CD14-positive monocyte (primary cell): ENCODE data around the gene KCNQ1. TPM values are rescaled to one million over a fixed set of nuclear protein-coding genes. Genes with fewer than 3 reads are reported as not detected.

Experiments
- DNase-seq, 3 donors: peaks; one replicate each; pipeline ENCODE4 v3.0.0-alpha.2; 2011 to 2022
- H2AFZ ChIP-seq: 2 replicates; pipeline ENCODE4 v1.6.0; 2012; ENCODE audit warnings: mild to moderate bottlenecking, low read depth, low read length, inconsistent platforms; ENCODE audit not compliant: insufficient read depth, poor library complexity, severe bottlenecking
- H3K27ac ChIP-seq, 2 donors: 1 replicate in 1 of 2; 2 replicates in 1 of 2; pipeline ENCODE4 v1.5.1; 2012 to 2013; ENCODE audit warnings: low read length in 2 of 2, control low read depth in 1 of 2, inconsistent platforms in 1 of 2, low read depth in 1 of 2, mild to moderate bottlenecking in 1 of 2
- H3K27me3 ChIP-seq, 2 donors: one replicate each; pipeline versions ENCODE4 v1.6.0 to v1.6.1; 2011 to 2013; ENCODE audit warnings: low read length in 2 of 2; ENCODE audit not compliant: control insufficient read depth in 2 of 2, insufficient read depth in 2 of 2
- H3K36me3 ChIP-seq, 2 donors: replicated peaks in 1 of 2; 1 replicate in 1 of 2; 2 replicates in 1 of 2; pipeline versions ENCODE4 v1.5.1 to v1.6.1; 2012 to 2013; ENCODE audit warnings: low read length in 2 of 2, control low read depth in 1 of 2, inconsistent platforms in 1 of 2, mild to moderate bottlenecking in 1 of 2; ENCODE audit not compliant: insufficient read depth in 2 of 2, control insufficient read depth in 1 of 2
- H3K4me1 ChIP-seq, 2 donors: 1 replicate in 1 of 2; 2 replicates in 1 of 2; pipeline versions ENCODE4 v1.5.1 to v1.6.1; 2012 to 2013; ENCODE audit warnings: low read length in 2 of 2, control low read depth in 1 of 2, inconsistent platforms in 1 of 2, mild to moderate bottlenecking in 1 of 2, moderate library complexity in 1 of 2; ENCODE audit not compliant: insufficient read depth in 2 of 2, control insufficient read depth in 1 of 2
- H3K4me2 ChIP-seq: replicated peaks from 2 replicates; pipeline ENCODE3; 2012; ENCODE audit warnings: low read length, moderate library complexity, mild to moderate bottlenecking; ENCODE audit not compliant: poor library complexity, severe bottlenecking; ENCODE audit errors: extremely low read depth
- H3K4me3 ChIP-seq, 3 experiments: fragments of 200-600 bp in 1 of 3; sonication (generic) in 1 of 3; replicated peaks in 1 of 3; 1 replicate in 2 of 3; 2 replicates in 1 of 3; pipeline ENCODE4 v1.5.1; 2011 to 2013; ENCODE audit warnings: low read length in 3 of 3, mild to moderate bottlenecking in 3 of 3, control low read depth in 2 of 3, low read depth in 2 of 3, inconsistent platforms in 1 of 3, moderate library complexity in 1 of 3
- H3K79me2 ChIP-seq: 2 replicates; pipeline ENCODE4 v1.6.0; 2012; ENCODE audit warnings: mild to moderate bottlenecking, control low read depth, inconsistent platforms, low read length, moderate library complexity; ENCODE audit not compliant: insufficient read depth
- H3K9ac ChIP-seq: 2 replicates; pipeline ENCODE4 v1.6.0; 2017; ENCODE audit warnings: low read length, mild to moderate bottlenecking; ENCODE audit not compliant: insufficient read depth, poor library complexity, severe bottlenecking
- H3K9me3 ChIP-seq, 2 donors: replicated peaks in 1 of 2; 1 replicate in 1 of 2; 2 replicates in 1 of 2; pipeline versions ENCODE4 v1.5.1 to v1.6.1; 2012 to 2013; ENCODE audit warnings: low read length in 2 of 2, control low read depth in 1 of 2; ENCODE audit not compliant: control insufficient read depth in 1 of 2, insufficient read depth in 1 of 2
- H4K20me1 ChIP-seq: 2 replicates; pipeline ENCODE4 v1.6.0; 2012; ENCODE audit warnings: mild to moderate bottlenecking, low read length, control low read depth, moderate library complexity; ENCODE audit not compliant: insufficient read depth
- H3K27ac Mint-ChIP-seq, 7 donors: one replicate each; pipeline ENCODE4 v1.8.0; 2020; ENCODE audit warnings: mild to moderate bottlenecking in 7 of 7, mixed read lengths in 7 of 7, moderate library complexity in 6 of 7, inconsistent platforms in 2 of 7
- H3K27me3 Mint-ChIP-seq, 3 donors: one replicate each; pipeline ENCODE4 v1.8.0; 2021 to 2022; ENCODE audit warnings: low read depth in 3 of 3, mild to moderate bottlenecking in 3 of 3, mixed read lengths in 3 of 3, moderate library complexity in 3 of 3, inconsistent platforms in 1 of 3
- H3K36me3 Mint-ChIP-seq, 2 donors: one replicate each; pipeline ENCODE4 v1.8.0; 2020; ENCODE audit warnings: mixed read lengths in 2 of 2, inconsistent platforms in 1 of 2, mild to moderate bottlenecking in 1 of 2
- H3K4me1 Mint-ChIP-seq: one replicate; pipeline ENCODE4 v1.8.0; 2020; ENCODE audit warnings: mild to moderate bottlenecking, mixed read lengths
- H3K4me3 Mint-ChIP-seq, 2 donors: one replicate each; pipeline ENCODE4 v1.8.0; 2020; ENCODE audit warnings: mild to moderate bottlenecking in 2 of 2, mixed read lengths in 2 of 2, moderate library complexity in 1 of 2
- H3K9me3 Mint-ChIP-seq, 7 donors: one replicate each; pipeline ENCODE4 v1.8.0; 2020 to 2022; ENCODE audit warnings: mixed read lengths in 7 of 7, mild to moderate bottlenecking in 6 of 7, moderate library complexity in 6 of 7, inconsistent platforms in 2 of 7
- CTCF ChIP-seq: fragments of 200-600 bp; IDR thresholded peaks from one replicate; pipeline ENCODE4 v1.8.0; 2022; ENCODE audit warnings: antibody characterized with exemption, mild to moderate bottlenecking
- WGBS: methylation state at CpG from one replicate; pipeline ENCODE4 v1.1.5; 2013; ENCODE audit warnings: missing lambda C conversion rate; ENCODE audit not compliant: insufficient coverage; 5-methylcytosine and 5-hydroxymethylcytosine counted together
- intact Hi-C, 2 donors: fragments of 100-400 bp; cut with micrococcal nuclease; formaldehyde crosslinking; loops; one replicate each; pipeline versions ENCODE4 v1.15.0 to v1.15.1; 2023
- polyA plus RNA-seq, 3 donors: library from polyadenylated mRNA; depleted of rRNA in 1 of 3; unstranded in 2 of 3; stranded (reverse) in 1 of 3; fragments of 300-500 nt in 2 of 3; fragments of >200 nt in 1 of 3; fragmentation: Illumina TruSeq in 2 of 3; gene quantifications; 1 replicate in 2 of 3; 2 replicates in 1 of 3; pipeline ENCODE4 v1.2.3, GENCODE V29; 2012 to 2021

The KCNQ1 gene
- polyA plus RNA-seq, 3 donors, result 14.9 to 31.8 (median 21.6) TPM

- no peak overlapping the region for H3K27ac ChIP-seq
- H3K4me2 ChIP-seq, result no peak overlapping the region
- no peaks in the 10 kb centered on the region for H4K20me1 ChIP-seq
- intact Hi-C loops, result loop anchor here (1.0 to 2.0 kb wide), 3 partner anchors 99 to 461 kb away; no protein-coding TSS in a partner anchor
- H3K79me2 ChIP-seq, result no peaks in the 10 kb centered on the region
- no peaks in the 10 kb centered on the region for H3K4me1 ChIP-seq
- no peak overlapping the region for H3K9ac ChIP-seq
- Mint-ChIP-seq H3K36me3 (no peaks in the 10 kb centered on the region), H3K4me1 (no peaks in the 10 kb centered on the region), H3K27ac (no peak overlapping the region), H3K9me3 (peaks cover 0 to 3% (median 0%) of the 10 kb centered on the region in 7 donors), H3K4me3 (no peak overlapping the region), H3K27me3 (peaks cover 0 to 12% (median 9%) of the 10 kb centered on the region in 3 donors)
- WGBS, result 82% methylated on average over 11 of the region's 12 CpGs
- DNase-seq, result no peak
- no peaks in the 10 kb centered on the region for H3K36me3 ChIP-seq
- H2AFZ ChIP-seq, result no peak overlapping the region
- H3K9me3 ChIP-seq, result no peaks in the 10 kb centered on the region
- no peaks in the 10 kb centered on the region for H3K27me3 ChIP-seq
- TF ChIP-seq CTCF, result no peak
- H3K4me3 ChIP-seq, result no peak overlapping the region
Measured at GRCh38 chr11:2427721-2428321, 17.0 kb upstream of the KCNQ1 start.

- Histone ChIP-seq H3K79me2 (no peaks in the 10 kb centered on the region), H3K9ac (no peak overlapping the region), H3K4me2 (no peak overlapping the region), H4K20me1 (no peaks in the 10 kb centered on the region), H3K27ac (no peak overlapping the region), H2AFZ (no peak overlapping the region), H3K27me3 (no peaks in the 10 kb centered on the region), H3K4me3 (no peak overlapping the region), H3K4me1 (no peaks in the 10 kb centered on the region), H3K9me3 (no peaks in the 10 kb centered on the region), H3K36me3 (no peaks in the 10 kb centered on the region)
- Mint-ChIP-seq H3K4me3 (no peak overlapping the region), H3K9me3 (peaks cover 0 to 3% (median 0%) of the 10 kb centered on the region in 7 donors), H3K36me3 (no peaks in the 10 kb centered on the region), H3K27me3 (peaks cover 0 to 8% (median 7%) of the 10 kb centered on the region in 3 donors), H3K4me1 (no peaks in the 10 kb centered on the region), H3K27ac (no peak overlapping the region)
- TF ChIP-seq CTCF, result peak; percentile 91
- WGBS, result 52% methylated on average over 8 of the region's 8 CpGs
- peak; percentile 72 to 80 (median 74) for DNase-seq
- intact Hi-C loops, result loop anchor here (1.0 to 2.0 kb wide), 3 partner anchors 99 to 460 kb away; no protein-coding TSS in a partner anchor
Measured at GRCh38 chr11:2428322-2428795, 16.4 kb upstream of the KCNQ1 start.
